ENCODE measurements around the gene DNAJC18.

The DNAJC18 gene

DNA sequence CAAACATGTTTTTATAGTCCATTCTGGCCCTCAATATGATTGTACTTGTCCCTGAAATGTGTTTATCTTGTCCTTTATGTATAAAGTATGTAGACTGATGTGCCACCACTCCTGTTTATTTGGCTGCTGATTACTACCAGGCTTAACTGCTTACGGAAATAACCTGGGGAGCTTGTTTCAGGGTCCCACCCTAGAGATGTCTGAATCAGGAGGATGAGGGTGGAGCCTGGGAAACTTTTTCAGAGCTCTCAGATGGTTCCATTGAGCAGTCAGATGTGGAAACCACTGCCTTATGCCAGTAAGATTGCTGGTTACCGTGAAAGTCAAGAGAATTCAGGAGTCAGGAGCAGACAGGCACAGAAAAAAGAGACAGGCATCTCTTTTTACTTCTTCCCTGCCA is 75.4 kb downstream of the DNAJC18 start:
- DNase-seq (ENCODE audit: low spot score), result no peak

DNA sequence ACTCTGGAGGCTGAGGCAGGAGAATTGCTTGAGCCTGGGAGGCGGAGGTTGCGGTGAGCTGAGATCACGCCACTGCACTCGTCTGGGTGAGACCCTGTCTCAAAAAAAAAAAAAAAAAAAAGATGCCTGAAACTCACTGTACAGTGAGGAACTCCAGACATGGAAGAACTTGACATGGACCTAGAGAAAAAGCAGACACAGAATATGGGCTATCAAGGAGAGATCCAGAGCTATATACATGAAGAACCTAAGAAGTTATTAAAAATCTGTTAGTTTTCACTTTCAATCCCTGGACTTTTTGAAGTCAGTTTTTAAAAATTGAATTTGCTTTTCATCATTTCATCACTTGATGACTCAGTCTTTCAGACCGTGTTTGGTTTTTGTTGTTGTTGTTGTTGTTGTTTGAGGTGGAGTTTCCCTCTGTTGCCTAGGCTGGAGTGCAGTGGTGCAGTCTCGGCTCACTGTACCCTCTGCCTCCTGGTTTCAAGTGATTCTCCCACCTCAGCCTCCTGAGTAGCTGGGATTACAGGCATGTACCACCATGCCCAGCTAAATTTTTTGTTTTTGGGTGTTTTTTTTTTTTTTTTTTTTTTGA is 77.4 kb downstream of the DNAJC18 start:
- DNase-seq (ENCODE audit: low spot score), result no peak

DNA sequence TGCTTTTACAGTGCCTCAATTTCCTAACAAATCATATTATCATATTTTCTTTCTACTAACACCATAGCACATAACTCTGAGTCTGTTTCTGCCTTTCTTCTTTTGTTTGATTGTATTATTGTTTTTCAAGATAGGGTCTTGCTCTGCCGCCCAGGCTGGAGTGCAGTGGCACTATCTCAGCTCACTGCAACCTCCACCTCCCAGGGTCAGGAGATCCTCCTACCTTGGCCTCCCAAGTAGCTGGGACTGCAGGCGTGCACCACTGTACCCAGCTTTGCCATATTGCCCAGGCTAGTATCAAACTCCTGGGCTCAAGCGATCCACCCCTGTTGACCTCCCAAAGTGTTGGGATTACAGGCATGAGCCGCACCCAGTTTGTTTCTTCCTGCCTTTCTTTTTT is 78.9 kb downstream of the DNAJC18 start:
- no peak for DNase-seq (ENCODE audit: low spot score)

Data from RKO (cell line).